Measurements from ENCODE around the gene SAFB.
"Not testable (repeated sequence)": the region's sequence is repeated elsewhere in the genome, so short reads cannot be mapped to it uniquely, and the experiment has no call there.

SAFB gene

GRCh38 chr19:5688262-5688881 is 65.5 kb downstream of the SAFB start:
- not testable (repeated sequence) for FAIRE-seq

DNA sequence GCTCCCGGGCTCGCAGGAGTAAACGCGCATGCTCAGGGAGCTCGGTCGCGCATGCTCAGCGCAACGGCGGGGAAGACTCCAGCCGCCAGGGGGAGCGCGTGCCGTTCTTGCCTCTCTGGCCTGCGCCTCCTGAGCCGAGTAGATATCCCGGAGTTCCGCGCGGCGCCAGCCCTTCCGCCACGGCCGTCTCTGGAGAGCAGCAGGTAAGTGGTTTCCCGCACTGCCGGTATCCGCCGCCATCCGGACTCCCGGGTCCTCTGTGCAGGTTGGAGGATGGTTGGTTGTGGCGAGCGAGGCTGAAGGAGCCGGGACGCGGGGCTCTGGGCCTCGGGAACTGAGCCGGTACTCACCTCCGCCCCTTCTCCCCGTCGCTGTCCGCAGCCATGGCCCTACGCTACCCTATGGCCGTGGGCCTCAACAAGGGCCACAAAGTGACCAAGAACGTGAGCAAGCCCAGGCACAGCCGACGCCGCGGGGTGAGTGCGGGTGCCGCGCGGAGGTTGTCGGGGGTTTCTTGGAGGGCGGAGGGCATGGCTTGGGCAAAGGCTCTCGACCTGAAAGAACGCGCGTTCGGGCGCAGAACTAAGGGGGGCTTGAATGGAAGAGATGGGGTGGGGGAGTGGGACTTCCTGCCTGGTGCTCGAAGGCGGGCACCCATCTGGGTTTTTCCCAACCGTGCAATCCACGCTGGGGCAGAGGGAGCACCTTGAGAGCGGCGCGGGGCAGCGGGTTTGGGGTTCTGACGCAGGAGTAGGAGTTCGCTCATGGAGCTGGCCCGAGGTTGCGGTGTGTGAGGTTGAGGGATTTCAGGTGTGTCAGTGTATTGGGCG is 67.5 kb downstream of the SAFB start, which contains the start of gene RPL36:
RPL36 (plus strand) TSS at position 171 of the 830 bp plus-strand sequence; CDS start at position 384, 213 bp downstream.
- no peak for FAIRE-seq

GRCh38 chr19:5690955-5691821 is 68.3 kb downstream of the SAFB start:
- no peak for FAIRE-seq

- no peak for FAIRE-seq
These were observed 69.2 kb downstream of the SAFB start for GRCh38 chr19:5691822-5692722.

- no peak for FAIRE-seq
These were observed 69.9 kb downstream of the SAFB start for GRCh38 chr19:5692723-5693194.

DNA sequence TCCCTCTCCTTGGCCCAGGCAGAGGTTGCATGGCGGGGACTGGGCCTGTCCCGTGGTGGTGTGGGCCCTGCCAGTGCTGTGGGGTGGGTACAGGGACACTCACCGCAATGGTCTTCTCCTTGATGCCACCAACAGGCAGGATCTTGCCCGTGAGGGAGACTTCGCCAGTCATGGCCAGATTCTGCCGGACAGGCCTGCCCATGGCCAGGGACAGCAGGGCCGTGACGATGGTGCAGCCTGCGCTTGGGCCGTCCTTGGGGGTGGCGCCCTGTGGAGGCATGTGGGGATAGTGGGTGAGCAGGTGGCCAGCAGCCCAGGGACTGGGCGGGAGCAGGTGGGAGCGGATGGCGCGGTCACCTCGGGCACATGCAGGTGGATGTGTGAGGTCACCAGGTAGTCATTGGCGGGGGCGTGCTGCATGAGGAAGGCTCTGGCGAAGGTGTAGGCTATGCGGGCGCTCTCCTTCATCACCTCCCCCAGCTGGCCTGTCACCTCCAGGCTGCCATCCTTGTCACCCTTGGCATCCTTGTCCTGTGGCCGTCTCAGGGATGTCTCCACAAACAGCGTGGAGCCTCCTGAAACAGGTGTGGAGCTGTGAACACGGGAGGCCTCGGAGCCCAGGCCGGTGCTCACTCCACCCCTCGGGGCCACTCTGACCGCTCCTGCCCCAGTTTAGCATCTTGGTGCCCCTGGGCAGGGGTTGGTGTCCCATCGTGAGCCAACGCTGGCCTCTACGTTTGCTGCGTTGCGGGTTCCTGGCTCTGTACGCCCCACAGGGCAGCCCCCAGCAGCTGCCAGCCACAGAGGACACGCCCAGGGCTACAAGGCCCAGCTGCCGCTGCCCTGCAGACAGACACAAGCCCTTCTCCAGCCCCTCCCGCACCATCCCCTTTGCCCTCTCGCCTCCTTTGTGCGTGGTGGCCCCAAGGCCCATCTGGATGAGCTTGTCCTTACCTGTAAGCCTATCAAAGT is 70.6 kb downstream of the SAFB start:
- FAIRE-seq: no peak

DNA sequence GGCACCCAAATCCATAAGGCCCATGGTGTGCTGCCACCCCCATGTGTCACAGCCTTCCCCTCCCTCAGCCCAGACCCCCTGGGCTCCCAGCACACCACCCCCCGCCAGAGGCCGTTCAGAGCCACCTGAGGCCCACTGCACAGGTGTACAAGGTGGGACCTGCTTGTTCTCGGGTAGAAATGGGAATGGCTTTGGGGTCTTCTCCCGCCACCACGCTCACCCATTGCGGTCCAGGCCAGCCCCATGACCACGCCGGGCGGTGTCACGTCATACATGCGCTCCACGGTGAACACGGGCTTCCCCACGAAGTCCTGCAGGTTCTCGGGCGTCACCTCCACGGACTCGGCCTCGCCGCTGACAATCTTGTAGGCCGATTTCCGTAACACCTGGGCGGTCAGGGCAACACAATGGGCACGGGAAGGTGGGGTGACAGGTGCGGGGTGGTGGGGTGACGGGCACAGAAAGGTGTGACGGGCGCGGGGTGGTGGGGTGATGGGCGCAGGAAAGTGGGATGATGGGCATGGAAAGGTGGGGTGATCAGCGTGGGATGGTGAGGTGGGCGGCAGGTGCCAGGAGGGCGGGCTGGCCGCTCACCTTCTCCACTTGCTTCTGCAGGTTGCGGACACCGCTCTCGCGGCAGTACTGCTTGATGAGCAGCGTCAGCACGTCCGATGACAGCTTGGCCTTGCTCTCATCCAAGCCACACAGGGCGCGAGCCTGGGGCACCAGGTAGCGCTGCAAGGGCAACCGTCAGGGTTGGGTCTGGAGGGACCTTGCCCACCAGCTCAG is 71.5 kb downstream of the SAFB start:
- FAIRE-seq: no peak

- FAIRE-seq: no peak
These were observed 72.2 kb downstream of the SAFB start for GRCh38 chr19:5694956-5695648.

DNA sequence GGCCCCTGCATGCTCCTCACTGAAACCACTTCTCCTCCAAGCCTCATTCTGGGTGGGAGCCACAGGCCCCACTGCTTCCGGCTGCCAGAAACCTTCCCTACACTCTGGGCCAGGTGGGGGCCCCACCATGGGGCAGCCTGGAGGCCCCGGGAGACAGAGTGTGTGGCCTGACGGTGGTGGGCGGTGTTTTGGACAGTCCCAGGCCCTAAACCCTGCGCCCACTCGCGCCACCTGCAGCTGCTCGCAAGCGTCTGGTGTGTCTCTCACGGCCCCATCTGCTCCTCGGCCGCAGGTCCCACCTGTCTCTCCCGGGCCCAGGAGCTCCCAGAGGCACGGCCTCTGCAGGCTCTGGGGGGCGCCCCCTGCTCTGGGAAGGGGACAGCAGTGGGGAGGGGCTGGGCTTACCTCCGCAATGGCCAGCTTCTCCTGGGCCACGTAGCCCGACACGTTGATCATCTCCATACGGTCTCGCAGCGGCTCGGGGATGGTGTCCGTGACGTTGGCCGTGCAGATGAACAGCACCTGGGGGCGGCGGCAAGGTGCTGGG is 72.8 kb downstream of the SAFB start:
- FAIRE-seq: no peak

GRCh38 chr19:5696196-5697021 is 73.5 kb downstream of the SAFB start:
- FAIRE-seq: no peak

DNA sequence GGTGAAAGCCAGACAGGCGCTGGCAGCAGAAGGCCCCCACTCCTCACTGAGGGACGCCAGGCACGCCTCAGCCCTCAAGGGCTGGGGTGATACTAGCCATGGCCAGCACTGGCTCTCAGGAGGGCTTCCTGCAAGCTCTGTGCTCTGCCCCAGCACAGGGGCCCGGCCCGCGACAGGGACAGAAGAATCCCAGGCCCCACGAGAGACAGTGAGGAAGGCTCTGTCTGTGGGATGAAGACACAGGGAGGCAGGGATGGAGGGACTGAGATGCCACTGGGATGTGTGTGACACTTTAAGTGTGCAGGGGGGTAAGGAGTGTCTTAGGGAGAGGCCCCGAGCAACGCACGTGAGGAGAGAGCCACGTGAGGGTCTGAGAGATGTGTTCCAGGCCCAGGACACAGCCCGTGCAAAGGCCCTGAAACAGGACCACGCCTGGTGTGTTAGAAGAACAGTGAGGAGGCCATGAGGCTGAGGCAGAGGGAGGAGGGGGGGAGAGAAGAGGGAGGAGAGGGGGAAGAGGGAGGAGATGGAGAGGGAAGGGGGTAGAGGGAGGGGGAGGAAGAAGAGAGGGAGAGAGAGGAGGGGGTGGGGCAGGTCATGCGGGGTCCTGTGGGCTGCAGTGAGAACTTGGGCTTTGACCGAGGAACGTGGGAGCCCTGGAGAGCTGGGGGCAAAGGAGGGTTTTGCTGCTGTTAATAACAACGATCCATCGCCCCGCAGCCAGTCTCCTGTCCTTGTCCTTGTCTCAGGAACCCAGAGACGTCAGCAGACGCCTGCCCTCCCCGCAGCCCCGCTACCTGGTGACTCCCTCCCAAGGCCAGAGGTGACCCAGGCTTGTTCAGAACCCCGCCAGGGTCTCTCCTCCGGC is 74.4 kb downstream of the SAFB start:
- FAIRE-seq: no peak

DNA sequence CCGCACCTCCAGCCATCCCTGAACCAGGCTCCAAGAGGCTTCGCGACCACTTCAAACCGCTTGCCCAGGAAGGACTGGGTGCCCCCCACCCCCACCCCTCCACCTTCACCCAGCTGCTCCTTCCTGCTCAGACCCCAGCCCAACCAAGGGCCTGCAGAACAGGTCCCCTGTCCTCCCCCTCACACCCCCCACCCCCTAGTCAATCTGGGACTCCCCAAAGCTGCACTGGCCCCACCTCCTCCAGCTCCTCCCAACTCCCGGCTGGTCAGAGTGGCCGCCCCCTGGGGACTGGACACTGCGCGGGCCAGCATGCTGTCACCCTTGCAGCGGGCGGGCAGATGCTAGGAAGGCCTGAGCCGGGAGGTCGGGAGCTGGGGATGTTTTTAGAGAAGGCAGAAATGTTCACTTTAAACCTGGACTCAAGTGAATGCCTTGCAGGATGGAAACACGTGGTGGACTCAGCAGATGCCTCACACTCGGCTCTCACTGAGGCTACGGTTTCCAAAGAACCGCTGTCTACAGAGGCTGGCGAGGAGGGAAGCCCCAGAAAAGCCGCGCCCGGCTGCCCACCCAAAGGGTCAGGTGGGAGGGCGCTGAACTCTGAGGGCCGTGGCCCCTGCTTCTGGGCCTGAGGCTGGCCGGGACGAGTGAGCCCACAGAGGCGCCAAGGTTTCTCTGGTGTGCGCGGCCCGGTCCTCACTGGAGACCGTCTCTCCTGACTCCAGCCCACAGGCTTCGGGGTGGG is 75.2 kb downstream of the SAFB start:
- no peak for FAIRE-seq

- no peak for FAIRE-seq
These were observed 75.9 kb downstream of the SAFB start for GRCh38 chr19:5698635-5699422.

DNA sequence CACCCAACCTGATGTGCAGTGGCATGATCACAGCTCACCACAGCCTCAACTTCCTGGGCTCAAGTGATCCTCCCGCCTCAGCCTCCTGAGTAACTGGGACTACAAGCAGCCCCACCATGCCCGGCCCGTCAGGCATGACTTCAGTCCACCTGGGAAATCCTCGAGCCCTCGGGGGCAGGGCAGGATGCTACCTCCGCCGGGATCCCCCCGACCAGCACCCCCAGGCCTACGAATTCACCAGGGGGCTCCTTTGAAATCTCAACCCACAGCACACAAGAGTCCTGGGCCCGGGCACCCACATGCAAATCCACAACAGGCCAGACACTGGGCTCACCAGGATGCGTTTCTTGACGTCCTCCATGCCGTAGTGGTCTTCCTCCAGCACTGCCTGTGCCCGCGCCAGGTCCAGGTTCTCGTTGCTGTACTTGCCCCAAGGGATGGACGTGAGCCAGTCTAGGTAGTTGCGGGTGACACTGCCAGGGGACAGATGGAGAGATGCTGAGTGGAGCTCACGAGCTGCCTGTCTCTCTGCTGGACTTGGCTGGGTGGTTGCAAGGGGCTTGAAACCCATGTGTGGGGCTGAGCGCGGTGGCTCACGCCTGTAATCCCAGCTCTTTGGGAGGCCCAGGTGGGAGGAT is 77.7 kb downstream of the SAFB start:
- no peak for FAIRE-seq

DNA sequence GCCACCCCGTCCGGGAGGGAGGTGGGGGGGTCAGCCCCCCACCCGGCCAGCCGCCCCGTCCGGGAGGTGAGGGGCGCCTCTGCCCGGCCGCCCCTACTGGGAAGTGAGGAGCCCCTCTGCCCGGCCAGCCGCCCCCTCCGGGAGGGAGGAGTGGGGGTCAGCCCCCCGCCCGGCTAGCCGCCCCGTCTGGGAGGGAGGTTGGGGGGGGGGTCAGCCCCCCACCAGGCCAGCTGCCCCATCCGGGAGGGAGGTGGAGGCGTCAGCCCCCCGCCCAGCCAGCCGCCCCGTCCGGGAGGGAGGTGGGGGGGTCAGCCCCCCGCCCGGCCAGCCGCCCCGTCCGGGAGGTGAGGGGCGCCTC is 79.1 kb downstream of the SAFB start:
- not testable (repeated sequence) for FAIRE-seq

Data from colon (tissue), 2 donors.